ENCODE results near the gene EPB41L2.
"Not testable (repeated sequence)": the region's sequence is repeated elsewhere in the genome, so short reads cannot be mapped to it uniquely, and the experiment has no call there.

GRCh38 chr6:130987539-130987938 lies 75.5 kb downstream of the EPB41L2 start:
- not testable (repeated sequence) for TF ChIP-seq CTCF (IDR thresholded peaks at IDR 0.05 in 2 of 3, conservative IDR thresholded peaks at IDR 0.05 in 1 of 3; ENCODE audit: borderline replicate concordance in 1 of 3, insufficient read depth in 1 of 3, low read depth in 2 of 3, low read length in 2 of 3); REST (IDR thresholded peaks at IDR 0.05; ENCODE audit: low read depth); POLR2A (IDR thresholded peaks at IDR 0.05; ENCODE audit: borderline replicate concordance, extremely low read depth, insufficient read depth, insufficient read length)
